A673 (cell line): Measurements from ENCODE around the gene TPD52L1. TPM values are rescaled to one million over a fixed set of nuclear protein-coding genes. Genes with fewer than 3 reads are reported as not detected.

Experiments
- BruUV-seq: library from RNA; stranded (reverse); fragments of 400-500 nt; replicated peaks from 2 replicates; lab custom pipeline; 2021; lab: Mats Ljungman, UMichigan
- CTCF ChIA-PET: fragments of 300-600 bp; sonication (Branson Sonifier 250); formaldehyde crosslinking; loops from one replicate; lab custom pipeline; 2022; ENCODE audit warnings: antibody characterized with exemption; lab: Charles Lee
- POLR2A ChIA-PET: fragments of 300-600 bp; sonication (Branson Sonifier 250); formaldehyde crosslinking; loops from one replicate; lab custom pipeline; 2022; ENCODE audit warnings: antibody characterized with exemption; ENCODE audit not compliant: low non-redundant PET; lab: Charles Lee
- DNase-seq: peaks from one replicate; pipeline ENCODE4 v3.0.0-alpha.2; 2015; ENCODE audit warnings: low spot score
- H3K27ac ChIP-seq: fragments of 200-600 bp; sonication (generic); 2 replicates; pipeline ENCODE4 v1.5.1; 2016; ENCODE audit warnings: mixed run types, low read depth, mild to moderate bottlenecking, mixed read lengths, antibody characterized with exemption, low read length; ENCODE audit not compliant: poor library complexity, severe bottlenecking
- H3K27me3 ChIP-seq: fragments of 200-600 bp; sonication (generic); replicated peaks from 2 replicates; pipeline ENCODE4 v1.6.1; 2017; ENCODE audit warnings: mixed run types, low read depth, mild to moderate bottlenecking, mixed read lengths, antibody characterized with exemption, low read length; ENCODE audit not compliant: insufficient read depth, poor library complexity
- H3K36me3 ChIP-seq: fragments of 200-600 bp; sonication (generic); 2 replicates; pipeline ENCODE4 v1.6.1; 2016; ENCODE audit warnings: mixed run types, mild to moderate bottlenecking, mixed read lengths, antibody characterized with exemption, low read length; ENCODE audit not compliant: insufficient read depth, poor library complexity, severe bottlenecking
- H3K4me1 ChIP-seq: fragments of 200-600 bp; sonication (generic); 2 replicates; pipeline ENCODE4 v1.6.1; 2017; ENCODE audit warnings: mixed run types, mild to moderate bottlenecking, mixed read lengths, antibody characterized with exemption, low read length; ENCODE audit not compliant: insufficient read depth, poor library complexity, severe bottlenecking
- H3K4me3 ChIP-seq: fragments of 200-600 bp; sonication (generic); 2 replicates; pipeline ENCODE4 v1.5.1; 2016; ENCODE audit warnings: low read depth, mixed run types, mild to moderate bottlenecking, mixed read lengths, low read length; ENCODE audit not compliant: poor library complexity, severe bottlenecking
- H3K9me3 ChIP-seq: fragments of 200-600 bp; sonication (generic); 2 replicates; pipeline ENCODE4 v1.6.1; 2016; ENCODE audit warnings: mixed run types, low read depth, mild to moderate bottlenecking, mixed read lengths, antibody characterized with exemption, low read length; ENCODE audit not compliant: poor library complexity, severe bottlenecking
- CTCF ChIP-seq: fragments of 300-800, 200-600 bp; sonication (generic); conservative IDR thresholded peaks from 2 replicates; pipeline ENCODE4 v1.5.1; 2017; ENCODE audit warnings: low read depth, mild to moderate bottlenecking, antibody characterized with exemption, low read length, moderate library complexity, mixed read lengths
- EZH2 ChIP-seq: fragments of 200-600 bp; sonication (generic); IDR thresholded peaks from 2 replicates; pipeline ENCODE4 v1.6.1; 2017; ENCODE audit warnings: borderline replicate concordance, low read depth, mild to moderate bottlenecking, mixed read lengths, antibody characterized with exemption, low read length; ENCODE audit not compliant: poor library complexity, severe bottlenecking
- intact Hi-C: fragments of 100-400 bp; cut with micrococcal nuclease; formaldehyde crosslinking; loops from one replicate; pipeline ENCODE4 v1.10.0; 2022; ENCODE audit not compliant: unreplicated experiment
- total RNA-seq: library from RNA; stranded (reverse); gene quantifications from 2 replicates; pipeline ENCODE4 v1.2.3, GENCODE V29; 2021

TPD52L1 gene
- total RNA-seq, 1 experiment from 2014 or later, result 2.0 TPM

- TF ChIP-seq CTCF (no peak), EZH2 (no peak)
- ChIA-PET POLR2A (no interaction called here), CTCF (no interaction called here)
- Histone ChIP-seq H3K4me1 (peaks cover 14% of the 10 kb centered on the region), H3K4me3 (no peak overlapping the region), H3K36me3 (peaks cover 47% of the 10 kb centered on the region), H3K27me3 (no peaks in the 10 kb centered on the region), H3K9me3 (no peaks in the 10 kb centered on the region), H3K27ac (no peak overlapping the region)
- DNase-seq, result no peak
- BruUV-seq, result no TSS peak
- intact Hi-C loops, result no loop called here
Measured at GRCh38 chr6:125299257-125299656, 145.7 kb downstream of the TPD52L1 start.

DNA sequence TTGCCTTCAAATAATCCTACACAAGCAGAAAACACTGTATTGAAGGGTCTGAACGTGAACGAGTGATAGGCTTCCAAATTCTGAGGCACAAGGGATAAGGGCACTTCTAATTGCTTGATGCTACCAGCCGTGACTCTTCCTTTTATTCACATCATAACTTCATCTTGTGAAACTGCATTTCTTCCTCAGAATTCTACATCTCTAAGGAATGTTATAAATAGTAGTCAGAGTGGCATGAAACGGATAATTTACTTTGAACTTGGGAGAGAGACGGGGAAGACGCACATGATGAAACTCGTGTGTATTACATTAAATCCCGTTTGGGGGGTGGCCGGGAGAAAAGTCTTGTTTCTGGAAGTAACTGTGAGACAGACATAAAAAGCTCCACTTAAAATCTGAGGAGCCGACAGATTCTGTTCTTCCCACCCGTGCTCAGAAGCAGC is 147.4 kb downstream of the TPD52L1 start:
- H3K36me3 ChIP-seq, result peaks cover 39% of the 10 kb centered on the region
- POLR2A ChIA-PET, result interaction anchor here (0.6 kb wide), 1 partner anchor 478 kb away, joined by 3 read pairs; no protein-coding TSS in a partner anchor
- DNase-seq, result no peak
- intact Hi-C loops, result loop anchor here (2.0 to 10.0 kb wide), 2 partner anchors 146 to 336 kb away; partner anchors contain the start of gene RNF217
- H3K27me3 ChIP-seq, result no peaks in the 10 kb centered on the region
- peaks cover 14% of the 10 kb centered on the region for H3K4me1 ChIP-seq
- BruUV-seq, result no TSS peak
- H3K4me3 ChIP-seq, result peak overlapping the region; percentile 89
- TF ChIP-seq EZH2 (no peak), CTCF (no peak)
- H3K9me3 ChIP-seq, result no peaks in the 10 kb centered on the region
- H3K27ac ChIP-seq, result peak overlapping the region; percentile 89
- CTCF ChIA-PET, result interaction anchor here (0.7 kb wide), 1 partner anchor 817 kb away, joined by 3 read pairs; no protein-coding TSS in a partner anchor

DNA sequence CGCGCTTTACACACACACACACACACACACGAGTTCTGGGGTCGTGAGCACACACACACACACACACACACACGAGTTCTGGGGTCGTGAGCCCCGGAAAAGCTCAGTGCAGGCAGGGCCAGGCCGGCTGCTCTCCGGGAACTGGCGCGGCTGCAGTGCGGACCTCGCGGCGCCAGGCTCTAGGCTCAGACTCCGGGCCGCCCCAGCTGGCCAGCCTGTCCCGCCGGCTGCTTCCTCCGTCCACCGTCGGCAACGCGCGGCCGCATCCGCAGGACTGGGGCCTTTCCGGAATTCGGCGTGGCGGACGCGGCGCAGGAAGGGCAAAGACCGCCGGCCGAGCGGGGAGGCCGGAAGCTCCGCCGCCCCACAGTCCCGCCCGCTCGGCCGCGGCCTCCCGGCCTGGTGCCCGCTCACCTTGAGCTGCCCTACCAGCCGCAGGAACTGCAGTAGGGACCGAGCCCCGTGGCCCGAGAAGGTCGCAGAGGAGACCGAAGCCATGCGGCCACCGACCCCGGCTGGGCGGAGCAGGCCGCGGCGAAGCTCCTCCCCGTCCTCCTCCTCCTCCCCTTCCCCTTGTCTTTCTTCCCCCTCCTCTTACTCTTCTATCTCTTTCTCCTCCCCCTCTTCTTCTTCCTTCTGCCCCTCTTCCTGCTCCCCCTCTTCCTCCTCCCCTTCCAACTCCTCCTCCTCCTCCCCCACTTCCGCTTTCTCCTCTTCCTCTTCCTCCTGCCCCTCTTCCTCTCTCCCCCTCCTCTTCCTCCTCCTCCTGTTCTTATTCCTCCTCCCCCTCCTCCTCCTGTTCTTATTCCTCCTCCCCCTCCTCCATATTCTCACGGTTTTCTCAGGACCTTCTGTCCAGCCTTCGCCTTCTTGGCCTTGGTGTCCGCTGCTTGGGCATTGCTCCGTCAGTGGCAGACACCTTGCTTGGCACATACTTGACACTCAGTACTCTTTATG is 148.1 kb downstream of the TPD52L1 start, which contains the start of gene HDDC2:
Gene HDDC2 (minus strand): TSS at position 533 of the 957 bp plus-strand sequence. CDS start 35 bp downstream, at position 498.
- H3K9me3 ChIP-seq, result no peaks in the 10 kb centered on the region
- no peaks in the 10 kb centered on the region for H3K27me3 ChIP-seq
- peak within 1 kb of the TSS; percentile 89 for H3K27ac ChIP-seq
- DNase-seq, result peak; percentile 53
- ChIA-PET CTCF (interaction anchor here (0.7 kb wide), 1 partner anchor 817 kb away, joined by 3 read pairs; no protein-coding TSS in a partner anchor), POLR2A (interaction anchor here (0.5 to 0.6 kb wide), 2 partner anchors 51 to 478 kb away, joined by 3 read pairs; no protein-coding TSS in a partner anchor)
- H3K36me3 ChIP-seq, result peaks cover 32% of the 10 kb centered on the region
- TF ChIP-seq EZH2 (no peak), CTCF (no peak)
- intact Hi-C loops, result loop anchor here (2.0 to 10.0 kb wide), 2 partner anchors 147 to 337 kb away; partner anchors contain the start of gene RNF217
- peaks cover 14% of the 10 kb centered on the region for H3K4me1 ChIP-seq
- BruUV-seq, result no TSS peak
- H3K4me3 ChIP-seq, result peak within 1 kb of the TSS; percentile 89
